ENCODE results near the gene IGHMBP2.

Gene IGHMBP2

DNA sequence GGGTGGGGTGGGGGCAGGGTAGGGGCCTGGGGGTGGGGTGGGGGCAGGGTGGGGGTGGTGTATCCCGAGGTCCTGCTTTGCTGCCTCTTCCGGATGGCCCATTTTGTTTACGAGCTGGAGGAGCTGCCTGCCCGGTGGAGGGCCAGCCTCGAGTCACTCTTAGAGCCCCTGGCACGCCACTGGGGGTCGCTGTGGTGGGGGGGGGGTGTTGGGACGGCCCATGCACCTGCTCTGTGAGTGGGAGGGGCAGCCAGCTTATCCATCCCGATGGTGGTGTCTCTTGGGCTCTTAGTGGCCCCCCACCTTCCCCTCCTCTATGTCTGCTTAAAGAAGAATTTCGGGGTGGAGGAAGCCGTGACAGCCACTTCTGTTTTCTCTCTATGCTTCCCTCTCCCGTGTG lies 52.5 kb downstream of the IGHMBP2 start:
- no peak for DNase-seq (ENCODE audit: low read depth in 1 of 2, low spot score in 1 of 2)
- in situ Hi-C loops (cut with HindIII; ENCODE audit: low pct_unique_long_range_greater_than_20kb, low sequenced_read_pairs) = no loop called here
- TF ChIP-seq JUND (IDR thresholded peaks at IDR 0.05; ENCODE audit: low read depth) = no peak

DNA sequence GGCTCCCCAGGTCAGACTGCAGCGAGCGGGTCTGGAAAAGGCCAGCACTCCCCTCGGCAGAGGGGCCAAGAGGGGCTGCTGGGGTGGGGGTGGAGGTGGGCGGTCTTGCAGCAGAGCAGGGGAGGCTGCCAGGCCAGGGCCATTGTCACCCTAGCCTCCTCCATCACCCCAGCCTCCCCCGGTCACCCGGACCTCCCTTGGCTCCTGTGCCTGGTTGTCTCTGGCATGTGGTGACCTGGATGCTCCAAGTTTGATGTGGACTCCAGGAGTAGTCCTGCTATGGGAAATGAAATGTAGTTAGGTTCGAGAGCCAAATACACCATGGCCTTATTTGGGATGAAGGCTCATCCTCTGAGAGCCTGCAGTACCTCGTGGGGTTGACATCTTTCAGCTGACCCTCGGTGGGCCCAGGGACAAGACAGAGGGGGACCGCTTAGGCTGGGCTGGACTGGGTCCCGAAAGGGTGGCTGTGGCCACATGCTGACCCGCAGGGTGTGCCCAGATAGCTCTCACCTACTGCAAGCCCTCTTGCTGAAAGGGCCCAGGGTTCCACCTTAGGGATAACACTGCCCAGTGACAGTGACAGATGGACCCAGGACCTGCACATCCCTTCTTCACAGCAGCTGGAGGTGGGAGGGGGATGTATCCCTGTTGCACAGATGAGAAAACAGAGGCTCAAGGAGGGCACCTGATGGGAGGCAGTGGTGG lies 53.0 kb downstream of the IGHMBP2 start:
- in situ Hi-C loops (cut with HindIII; ENCODE audit: low pct_unique_long_range_greater_than_20kb, low sequenced_read_pairs) = no loop called here

DNA sequence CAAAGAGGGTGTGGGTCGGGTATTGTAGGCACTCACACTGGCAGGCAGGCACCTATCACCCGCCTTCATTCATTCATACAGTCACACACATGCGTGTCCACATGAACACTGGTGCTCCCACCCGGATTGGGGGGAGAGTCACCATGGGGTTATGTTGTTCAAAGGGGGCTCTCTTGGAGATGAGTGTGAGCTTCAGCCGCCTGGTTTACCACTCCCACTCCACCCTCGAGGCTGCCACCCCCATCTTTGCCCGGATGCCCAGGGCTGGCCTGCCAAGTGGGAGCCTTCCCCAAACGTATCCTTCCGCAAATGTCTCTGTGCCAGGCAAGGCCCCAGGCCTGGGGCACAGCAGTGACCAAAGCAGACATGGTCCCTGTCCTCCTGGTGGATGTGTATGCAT lies 54.5 kb downstream of the IGHMBP2 start:
- DNase-seq (ENCODE audit: low read depth in 1 of 2, low spot score in 1 of 2) = no peak

More for the DNA sequence above, 53.0 kb downstream of the IGHMBP2 start:
- no peak for TF ChIP-seq JUND (IDR thresholded peaks at IDR 0.05; ENCODE audit: low read depth)
- DNase-seq (ENCODE audit: low read depth in 1 of 2, low spot score in 1 of 2) = no peak

DNA sequence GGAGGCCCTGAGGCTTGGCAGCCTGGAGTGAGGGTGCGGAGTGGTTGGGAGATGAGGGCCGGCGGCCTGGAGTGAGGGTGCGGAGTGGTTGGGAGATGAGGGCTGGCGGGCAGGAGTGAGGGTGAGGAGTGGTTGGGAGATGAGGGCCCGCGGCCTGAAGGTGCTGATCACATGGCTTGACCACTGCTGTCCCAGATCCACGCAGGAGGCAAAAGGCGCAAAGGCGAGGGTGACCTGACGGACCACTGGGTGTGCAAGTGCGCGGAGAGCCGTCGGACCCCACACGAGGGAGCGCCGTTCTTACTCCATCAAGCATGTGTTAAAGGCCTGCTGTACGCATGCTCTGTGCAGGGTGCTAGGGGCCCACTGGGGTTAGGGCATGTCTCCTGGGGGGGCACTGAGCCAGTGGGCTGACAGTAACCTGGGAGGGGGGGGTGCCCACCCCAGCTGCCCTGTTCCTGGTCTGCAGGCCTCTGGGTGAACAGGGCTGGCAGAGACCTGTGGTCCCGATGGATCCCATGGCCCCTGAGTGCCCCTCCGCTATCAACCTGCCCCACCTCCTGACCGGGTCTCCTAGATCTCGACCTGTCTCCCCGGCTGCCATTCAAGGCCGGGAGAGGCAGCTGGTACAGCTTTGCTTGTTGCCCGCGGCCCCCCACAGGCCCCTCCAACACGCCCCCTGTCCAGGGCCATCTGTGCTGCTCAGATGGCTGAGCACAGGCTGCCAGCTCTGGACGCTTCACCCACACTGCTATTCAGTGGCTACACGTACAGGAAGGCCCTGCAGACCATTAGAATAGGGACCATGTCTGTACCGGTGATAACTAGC lies 56.0 kb downstream of the IGHMBP2 start:
- in situ Hi-C loops (cut with HindIII; ENCODE audit: low pct_unique_long_range_greater_than_20kb, low sequenced_read_pairs) = no loop called here
- DNase-seq (ENCODE audit: low read depth in 1 of 2, low spot score in 1 of 2) = no peak
- no peak for TF ChIP-seq JUND (IDR thresholded peaks at IDR 0.05; ENCODE audit: low read depth)

More for the DNA sequence above, 54.5 kb downstream of the IGHMBP2 start:
- no peak for TF ChIP-seq JUND (IDR thresholded peaks at IDR 0.05; ENCODE audit: low read depth)
- in situ Hi-C loops (cut with HindIII; ENCODE audit: low pct_unique_long_range_greater_than_20kb, low sequenced_read_pairs) = no loop called here

DNA sequence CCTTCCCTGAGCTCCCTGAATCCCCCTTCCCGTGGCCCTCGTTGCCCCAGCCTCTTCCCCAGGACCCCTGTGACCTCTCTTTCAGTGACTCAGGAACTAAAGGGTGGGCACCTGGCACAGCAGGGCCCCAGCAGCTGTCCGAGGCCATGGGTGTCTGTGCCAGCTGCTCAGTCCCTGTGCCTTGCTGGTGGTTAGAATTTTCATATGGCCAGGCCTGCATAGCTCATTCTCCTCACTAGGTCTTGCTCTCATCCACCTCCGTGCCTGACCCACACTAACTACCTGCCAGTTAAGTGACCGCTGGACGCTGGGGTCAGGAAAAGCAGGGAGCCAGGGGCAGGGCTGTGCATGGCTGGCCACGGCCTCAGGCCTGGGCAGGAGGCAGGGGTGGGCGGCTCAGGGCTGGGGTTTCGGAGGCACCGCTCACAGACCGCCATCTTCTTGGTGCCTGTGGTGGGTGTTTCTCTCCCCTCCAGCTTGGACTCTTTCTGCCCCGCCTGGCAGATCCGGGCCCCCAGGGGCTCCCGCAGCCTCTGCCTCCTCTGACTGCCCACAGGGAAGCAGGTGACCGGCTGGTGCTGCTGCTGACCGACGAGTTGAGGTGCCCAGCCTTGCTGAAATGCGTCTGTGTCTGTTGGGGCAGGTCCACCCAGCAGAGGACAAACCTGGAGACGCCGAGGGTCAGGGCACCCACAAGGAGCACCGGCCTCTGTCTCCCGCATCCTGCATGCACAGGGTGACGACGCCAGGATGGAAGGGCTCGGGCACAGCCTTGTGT lies 56.8 kb downstream of the IGHMBP2 start:
- in situ Hi-C loops (cut with HindIII; ENCODE audit: low pct_unique_long_range_greater_than_20kb, low sequenced_read_pairs) = no loop called here
- TF ChIP-seq JUND (IDR thresholded peaks at IDR 0.05; ENCODE audit: low read depth) = no peak

DNA sequence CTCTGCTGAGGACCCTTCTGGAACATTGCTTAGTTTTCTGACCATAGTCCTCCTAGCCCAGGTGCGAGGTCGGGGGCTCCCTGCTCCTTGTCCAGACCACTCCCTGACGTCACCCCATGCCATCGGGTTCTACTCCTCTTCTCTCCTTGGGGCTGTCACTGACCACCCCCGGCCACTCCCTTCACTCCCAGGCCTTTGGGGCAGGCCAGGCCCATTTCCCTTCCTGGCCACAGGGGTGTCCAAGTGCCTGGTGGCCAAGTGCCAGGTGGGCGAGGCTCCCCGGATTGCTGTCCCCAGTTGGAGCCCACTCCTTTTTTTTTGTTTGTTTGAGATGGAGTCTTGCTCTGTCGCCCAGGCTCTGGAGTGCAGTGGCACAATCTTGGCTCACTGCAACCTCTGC lies 57.6 kb downstream of the IGHMBP2 start:
- no peak for DNase-seq (ENCODE audit: low read depth in 1 of 2, low spot score in 1 of 2)
- no peak for TF ChIP-seq JUND (IDR thresholded peaks at IDR 0.05; ENCODE audit: low read depth)
- in situ Hi-C loops (cut with HindIII; ENCODE audit: low pct_unique_long_range_greater_than_20kb, low sequenced_read_pairs) = no loop called here

More for the DNA sequence above, 56.8 kb downstream of the IGHMBP2 start:
- DNase-seq (ENCODE audit: low read depth in 1 of 2, low spot score in 1 of 2) = no peak

DNA sequence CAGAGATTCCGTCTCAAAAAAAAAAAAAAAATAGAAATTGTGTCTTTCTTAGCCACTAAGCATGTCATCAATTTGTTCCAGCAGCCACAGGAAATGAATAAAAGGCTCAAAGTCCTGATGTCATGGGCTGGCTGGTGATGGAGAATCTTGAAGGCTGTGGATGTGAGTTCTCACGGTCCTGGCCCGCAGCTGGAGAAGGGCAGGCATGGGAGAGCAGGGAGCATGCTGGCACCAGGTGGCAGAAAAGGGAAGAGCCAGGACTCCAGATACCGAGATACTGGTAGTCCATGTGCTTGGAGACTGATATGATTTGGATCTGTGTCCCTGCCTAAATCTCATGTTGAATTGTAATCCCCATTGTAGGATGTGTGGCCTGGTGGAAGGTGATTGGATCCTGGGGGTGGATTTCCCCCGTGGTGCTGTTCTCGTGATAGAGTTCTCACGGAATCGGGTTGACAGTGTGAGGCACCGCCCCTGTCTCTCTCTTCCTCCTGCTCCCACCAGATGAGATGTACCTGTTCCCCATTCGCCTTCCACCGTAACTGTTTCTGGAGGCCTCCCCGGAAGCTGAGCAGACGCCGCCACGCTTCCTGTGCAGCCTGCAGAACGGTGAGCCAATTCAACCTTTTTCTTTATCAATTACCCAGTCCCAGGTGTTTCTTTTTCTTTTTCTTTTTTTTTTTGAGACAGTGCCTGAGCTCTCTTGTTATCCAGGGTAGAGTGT lies 59.0 kb downstream of the IGHMBP2 start:
- TF ChIP-seq JUND (IDR thresholded peaks at IDR 0.05; ENCODE audit: low read depth) = no peak
- in situ Hi-C loops (cut with HindIII; ENCODE audit: low pct_unique_long_range_greater_than_20kb, low sequenced_read_pairs) = no loop called here
- peak in 1 of 2 experiments; percentile 23 for DNase-seq (ENCODE audit: low read depth in 1 of 2, low spot score in 1 of 2)

DNA sequence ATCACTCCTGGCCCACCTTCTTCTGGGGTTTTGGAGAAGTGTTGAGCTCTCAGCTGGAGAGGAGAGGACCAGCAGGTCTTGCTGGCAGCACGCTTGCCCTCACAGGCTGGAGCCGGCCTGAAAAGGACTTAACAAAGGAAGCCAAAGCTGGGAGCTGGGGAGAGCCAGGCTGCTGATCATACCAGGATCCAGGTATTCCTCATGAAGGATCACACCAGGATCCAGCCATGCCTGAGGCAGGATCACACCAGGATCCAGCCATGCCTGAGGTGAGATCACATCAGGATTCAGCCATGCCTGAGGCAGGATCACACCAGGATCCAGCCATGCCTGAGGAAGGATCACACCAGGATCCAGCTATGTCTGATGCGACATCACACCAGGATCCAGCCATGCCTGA lies 60.1 kb downstream of the IGHMBP2 start:
- no peak for DNase-seq (ENCODE audit: low read depth in 1 of 2, low spot score in 1 of 2)
- no peak for TF ChIP-seq JUND (IDR thresholded peaks at IDR 0.05; ENCODE audit: low read depth)
- in situ Hi-C loops (cut with HindIII; ENCODE audit: low pct_unique_long_range_greater_than_20kb, low sequenced_read_pairs) = no loop called here

DNA sequence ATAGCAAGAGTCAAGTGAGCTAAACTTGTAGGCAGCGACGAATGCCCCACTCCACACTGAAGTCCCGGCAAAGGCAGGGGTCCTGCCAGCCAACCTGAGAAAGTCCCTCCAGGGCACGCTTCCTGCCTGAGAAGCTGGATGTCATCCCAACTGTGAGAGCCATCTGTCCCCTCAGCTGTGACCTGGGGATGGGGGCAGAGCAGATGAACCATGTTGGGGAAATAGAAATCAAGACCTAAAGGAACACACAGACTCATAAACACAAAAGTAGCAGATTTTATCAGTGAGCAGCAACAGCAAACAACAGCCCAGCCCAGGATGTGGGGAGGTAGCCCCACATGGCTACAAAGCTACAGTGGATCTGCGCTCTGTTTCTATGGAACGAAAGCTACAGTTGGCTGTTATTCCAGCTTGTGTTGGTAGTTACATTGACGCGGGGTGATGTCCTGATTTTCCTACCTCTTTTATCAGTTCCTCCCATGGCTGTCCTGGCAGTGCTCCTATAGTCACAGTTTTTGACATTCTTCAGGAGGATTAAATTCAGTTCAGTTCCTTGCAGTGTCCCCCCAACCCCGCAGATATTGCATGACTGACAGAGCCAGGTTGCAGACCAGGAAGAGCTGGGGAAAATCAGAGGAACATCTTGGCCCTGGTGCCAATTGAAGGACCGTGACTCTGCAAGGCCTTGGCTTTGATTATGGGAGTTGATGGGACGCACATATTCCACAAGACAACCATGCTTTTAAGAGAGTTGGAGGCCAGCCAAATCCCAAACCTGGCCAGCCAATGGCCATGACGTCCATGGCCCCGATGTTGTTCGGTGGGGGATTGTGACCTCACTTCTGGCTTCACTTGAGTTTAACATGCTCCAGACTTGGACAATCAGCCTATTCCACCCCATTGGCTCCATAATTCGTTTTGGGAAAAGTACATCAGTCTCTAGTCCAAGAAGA lies 62.5 kb downstream of the IGHMBP2 start:
- no peak for DNase-seq (ENCODE audit: low read depth in 1 of 2, low spot score in 1 of 2)
- no peak for TF ChIP-seq JUND (IDR thresholded peaks at IDR 0.05; ENCODE audit: low read depth)
- in situ Hi-C loops (cut with HindIII; ENCODE audit: low pct_unique_long_range_greater_than_20kb, low sequenced_read_pairs) = no loop called here

DNA sequence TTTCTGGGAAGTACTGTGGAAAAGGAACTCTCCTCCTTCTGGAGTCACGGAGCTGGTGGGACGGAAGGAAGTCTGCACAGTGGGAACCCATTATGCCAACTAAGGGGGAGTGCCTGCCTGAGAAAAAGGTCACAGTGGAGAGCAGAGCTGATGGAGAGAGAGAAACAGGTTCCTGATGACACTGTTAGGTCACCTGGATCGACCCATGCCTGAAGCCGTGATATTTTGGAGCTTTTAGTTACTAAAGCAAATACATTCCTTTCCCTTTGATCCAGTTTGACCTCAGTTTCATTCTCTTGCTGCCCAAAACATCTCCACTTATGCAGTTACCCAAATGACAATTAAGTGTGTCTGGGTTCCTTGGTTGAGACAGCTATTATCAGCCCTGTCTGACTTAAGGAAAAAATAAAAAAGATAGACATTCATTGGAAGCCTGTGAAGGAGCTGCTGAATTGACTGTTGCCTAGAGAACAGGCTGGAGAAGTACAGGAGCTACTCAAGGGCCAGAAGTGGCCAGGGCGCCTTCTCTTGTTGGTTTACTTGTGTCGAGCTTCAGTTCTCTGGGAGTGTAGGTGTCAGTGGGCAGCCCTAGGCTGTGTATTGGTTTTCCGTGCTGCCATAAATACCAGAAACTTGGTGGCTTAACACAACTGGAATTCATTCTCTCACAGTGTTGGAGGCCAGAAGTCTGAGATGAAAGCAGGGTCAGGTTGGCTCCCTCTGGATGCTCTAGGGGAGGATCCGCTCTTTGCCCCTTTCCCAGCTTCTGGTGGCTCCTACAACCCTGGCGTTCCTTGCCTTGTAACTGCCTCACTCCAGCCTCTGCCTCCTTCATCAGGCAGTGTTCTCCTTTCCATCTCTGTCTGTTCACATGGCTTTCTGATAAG lies 63.4 kb downstream of the IGHMBP2 start:
- in situ Hi-C loops (cut with HindIII; ENCODE audit: low pct_unique_long_range_greater_than_20kb, low sequenced_read_pairs) = no loop called here
- DNase-seq (ENCODE audit: low read depth in 1 of 2, low spot score in 1 of 2) = no peak
- no peak for TF ChIP-seq JUND (IDR thresholded peaks at IDR 0.05; ENCODE audit: low read depth)
